ENCODE results near the gene CEP76. TPM values are rescaled to one million over a fixed set of nuclear protein-coding genes. Genes with fewer than 3 reads are reported as not detected.

CEP76 gene
- total and polyA plus RNA-seq, 2 donors (not counting 3 experiments of a cell fraction or from before 2014, with no cell fraction given), result 5.8 to 8.6 TPM

DNA sequence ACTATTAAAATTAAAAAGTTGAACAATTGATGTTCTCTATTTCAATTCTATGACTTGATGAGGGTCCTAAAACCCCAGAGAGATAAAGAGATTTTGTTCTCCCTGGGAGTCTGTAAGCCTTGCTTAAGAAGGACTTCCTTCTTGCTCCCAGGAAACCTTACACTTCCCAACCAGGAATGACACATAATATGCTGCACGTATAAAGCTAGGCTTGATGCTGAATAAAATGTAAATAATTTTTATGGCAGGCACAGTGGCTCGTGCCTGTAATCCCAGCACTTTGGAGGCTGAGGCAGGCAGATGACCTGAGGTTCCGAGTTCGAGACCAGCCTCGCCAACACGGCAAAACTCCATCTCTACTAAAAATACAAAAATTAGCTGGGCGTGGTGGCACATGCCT is 72.4 kb downstream of the CEP76 start:
- no peak overlapping the region for H3K27ac ChIP-seq (ENCODE audit: insufficient read depth, low read depth, low read length)

More for the DNA sequence above, 72.4 kb downstream of the CEP76 start:
- Histone ChIP-seq H3K79me2 (ENCODE audit: control insufficient read depth, insufficient read depth, low read length) (peaks cover 25% of the 10 kb centered on the region), H3K9me3 (replicated peaks; ENCODE audit: control insufficient read depth, insufficient read depth, low read length) (no peaks in the 10 kb centered on the region), H3K4me1 (ENCODE audit: control insufficient read depth, extremely low read depth, insufficient read depth, low read length) (peaks cover 23% of the 10 kb centered on the region), H3K4me3 (replicated peaks in 1 of 3; ENCODE audit: insufficient read depth in 1 of 3, low read depth in 1 of 3, low read length in 3 of 3) (no peak overlapping the region), H2AFZ (ENCODE audit: low read depth, low read length) (no peak overlapping the region), H3K4me2 (ENCODE audit: insufficient read depth, low read length) (no peak overlapping the region), H3K36me3 (ENCODE audit: control insufficient read depth in 2 of 2, extremely low read depth in 1 of 2, insufficient read depth in 2 of 2, low read length in 2 of 2) (peaks cover 0 to 2% of the 10 kb centered on the region in 2 experiments), H3K27me3 (ENCODE audit: control insufficient read depth in 2 of 2, insufficient read depth in 2 of 2, low read length in 2 of 2) (no peaks in the 10 kb centered on the region), H3K9ac (replicated peaks; ENCODE audit: extremely low read depth, insufficient read depth, low read length) (no peak overlapping the region), H4K20me1 (replicated peaks; ENCODE audit: control insufficient read depth, extremely low read depth, insufficient read depth, low read length) (no peaks in the 10 kb centered on the region), H3K9me1 (replicated peaks; ENCODE audit: control insufficient read depth, extremely low read depth, insufficient read depth, low read length) (no peaks in the 10 kb centered on the region)
- POLR2A ChIA-PET, result no interaction called here
- DNase-seq (ENCODE audit: low read depth, low spot score) (no peak), FAIRE-seq (no peak)
- no TSS peak for BruUV-seq (replicated peaks)
- CTCF ChIA-PET, result interaction anchor here (0.9 to 3.2 kb wide), 10 partner anchors 9 to 167 kb away, joined by 3 to 20 read pairs (median 4); no protein-coding TSS in a partner anchor
- TF ChIP-seq MYC (IDR thresholded peaks at IDR 0.05; ENCODE audit: low read depth, low read length), result no peak
- TF ChIP-seq, protein P1, sequence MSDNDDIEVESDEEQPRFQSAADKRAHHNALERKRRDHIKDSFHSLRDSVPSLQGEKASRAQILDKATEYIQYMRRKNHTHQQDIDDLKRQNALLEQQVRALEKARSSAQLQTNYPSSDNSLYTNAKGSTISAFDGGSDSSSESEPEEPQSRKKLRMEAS (IDR thresholded peaks at IDR 0.05; ENCODE audit: insufficient read depth, insufficient read length), result no peak
- TF ChIP-seq GATA2 (IDR thresholded peaks at IDR 0.05; ENCODE audit: insufficient read depth, insufficient read length, low read depth, low read length), result no peak
- TF ChIP-seq POLR2AphosphoS5 (IDR thresholded peaks at IDR 0.05; ENCODE audit: insufficient read depth, low read depth, low read length), result no peak
- TF ChIP-seq, protein P2, sequence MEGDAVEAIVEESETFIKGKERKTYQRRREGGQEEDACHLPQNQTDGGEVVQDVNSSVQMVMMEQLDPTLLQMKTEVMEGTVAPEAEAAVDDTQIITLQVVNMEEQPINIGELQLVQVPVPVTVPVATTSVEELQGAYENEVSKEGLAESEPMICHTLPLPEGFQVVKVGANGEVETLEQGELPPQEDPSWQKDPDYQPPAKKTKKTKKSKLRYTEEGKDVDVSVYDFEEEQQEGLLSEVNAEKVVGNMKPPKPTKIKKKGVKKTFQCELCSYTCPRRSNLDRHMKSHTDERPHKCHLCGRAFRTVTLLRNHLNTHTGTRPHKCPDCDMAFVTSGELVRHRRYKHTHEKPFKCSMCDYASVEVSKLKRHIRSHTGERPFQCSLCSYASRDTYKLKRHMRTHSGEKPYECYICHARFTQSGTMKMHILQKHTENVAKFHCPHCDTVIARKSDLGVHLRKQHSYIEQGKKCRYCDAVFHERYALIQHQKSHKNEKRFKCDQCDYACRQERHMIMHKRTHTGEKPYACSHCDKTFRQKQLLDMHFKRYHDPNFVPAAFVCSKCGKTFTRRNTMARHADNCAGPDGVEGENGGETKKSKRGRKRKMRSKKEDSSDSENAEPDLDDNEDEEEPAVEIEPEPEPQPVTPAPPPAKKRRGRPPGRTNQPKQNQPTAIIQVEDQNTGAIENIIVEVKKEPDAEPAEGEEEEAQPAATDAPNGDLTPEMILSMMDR (IDR thresholded peaks at IDR 0.05; ENCODE audit: extremely low read depth in 1 of 2, insufficient read depth in 1 of 2, low read depth in 1 of 2, low read length in 2 of 2), result no peak
- no peak for TF ChIP-seq FOS (IDR thresholded peaks at IDR 0.05; ENCODE audit: borderline replicate concordance, insufficient read depth, low read length)
- TF ChIP-seq EZH2 (IDR thresholded peaks at IDR 0.05; ENCODE audit: borderline replicate concordance, low read depth, low read length, severe bottlenecking), result no peak
- intact Hi-C loops (cut with micrococcal nuclease), result no loop called here
- dilution Hi-C loops (cut with MboI; ENCODE audit: extremely low pct_ligation_motif_present, low sequenced_read_pairs), result no loop called here

All from endothelial cell of umbilical vein (primary cell).